ENCODE data around the gene ZNF566. TPM values are rescaled to one million over a fixed set of nuclear protein-coding genes. Genes with fewer than 3 reads are reported as not detected.

Gene ZNF566
- total and polyA plus RNA-seq, 2 donors (not counting 1 experiment from before 2014, with no cell fraction given), result 9.1 to 26.6 TPM

- Histone ChIP-seq H3K27ac (ENCODE audit: low read length in 2 of 2) (no peak overlapping the region), H3K36me3 (replicated peaks in 1 of 2; ENCODE audit: control extremely low read depth in 1 of 2, control insufficient read depth in 1 of 2, extremely low read depth in 1 of 2, insufficient read depth in 2 of 2, low read length in 1 of 2) (no peaks in the 10 kb centered on the region), H3K9me3 (ENCODE audit: control extremely low read depth in 1 of 3, control insufficient read depth in 2 of 3, insufficient read depth in 1 of 3, low read length in 2 of 3) (peaks cover 3 to 83% (median 39%) of the 10 kb centered on the region in 3 donors), H3K9ac (ENCODE audit: low read length) (no peak overlapping the region), H2AFZ (ENCODE audit: insufficient read depth, low read depth, low read length, poor library complexity, severe bottlenecking) (no peak overlapping the region), H3K4me1 (ENCODE audit: control insufficient read depth in 2 of 2, insufficient read depth in 2 of 2, low read length in 2 of 2) (no peaks in the 10 kb centered on the region), H3K79me2 (ENCODE audit: control insufficient read depth, insufficient read depth, low read length) (no peaks in the 10 kb centered on the region), H3K4me3 (ENCODE audit: control extremely low read depth in 1 of 5, extremely low read depth in 1 of 5, insufficient read depth in 1 of 5, low read depth in 2 of 5, low read length in 4 of 5) (no peak overlapping the region), H3K27me3 (replicated peaks in 1 of 4; ENCODE audit: control extremely low read depth in 1 of 4, control insufficient read depth in 3 of 4, insufficient read depth in 4 of 4, low read length in 3 of 4) (no peaks in the 10 kb centered on the region), H4K20me1 (ENCODE audit: control insufficient read depth, insufficient read depth, low read length, poor library complexity, severe bottlenecking) (no peaks in the 10 kb centered on the region), H3K4me2 (replicated peaks; ENCODE audit: low read depth, low read length, poor library complexity, severe bottlenecking) (no peak overlapping the region)
- Mint-ChIP-seq H3K4me3 (no peak overlapping the region), H3K27me3 (no peaks in the 10 kb centered on the region), H3K9me3 (ENCODE audit: insufficient read depth) (peaks cover 16% of the 10 kb centered on the region), H3K4me1 (no peaks in the 10 kb centered on the region), H3K27ac (no peak overlapping the region)
- DNase-seq, result no peak
- no peak for ATAC-seq (ENCODE audit: low read depth)
- CTCF ChIA-PET, result no interaction called here
- TF ChIP-seq CTCF (IDR thresholded peaks at IDR 0.05) (no peak), EZH2 (IDR thresholded peaks at IDR 0.05; ENCODE audit: borderline replicate concordance, insufficient read depth, low read depth, low read length, poor library complexity, severe bottlenecking) (no peak)
- WGBS (ENCODE audit: insufficient coverage), result 100% methylated on average over 2 of the region's 5 CpGs
- intact Hi-C loops (cut with micrococcal nuclease), result no loop called here
- POLR2A ChIA-PET, result no interaction called here
These were observed 12.6 kb upstream of the ZNF566 start for GRCh38 chr19:36501973-36502372.

GRCh38 chr19:36497001-36497400 is 7.6 kb upstream of the ZNF566 start:
- H3K4me3 ChIP-seq (ENCODE audit: control extremely low read depth in 1 of 5, extremely low read depth in 1 of 5, insufficient read depth in 1 of 5, low read depth in 2 of 5, low read length in 4 of 5), result no peak overlapping the region
- no peak overlapping the region for H3K4me2 ChIP-seq (replicated peaks; ENCODE audit: low read depth, low read length, poor library complexity, severe bottlenecking)
- POLR2A ChIA-PET, result no interaction called here
- ATAC-seq (ENCODE audit: low read depth), result no peak
- Mint-ChIP-seq H3K4me1 (peaks cover 10% of the 10 kb centered on the region), H3K4me3 (no peak overlapping the region), H3K27ac (no peak overlapping the region), H3K9me3 (ENCODE audit: insufficient read depth) (peaks cover 13% of the 10 kb centered on the region), H3K27me3 (no peaks in the 10 kb centered on the region)
- no peak for TF ChIP-seq EZH2 (IDR thresholded peaks at IDR 0.05; ENCODE audit: borderline replicate concordance, insufficient read depth, low read depth, low read length, poor library complexity, severe bottlenecking)
- TF ChIP-seq CTCF (IDR thresholded peaks at IDR 0.05), result no peak
- H3K36me3 ChIP-seq (replicated peaks in 1 of 2; ENCODE audit: control extremely low read depth in 1 of 2, control insufficient read depth in 1 of 2, extremely low read depth in 1 of 2, insufficient read depth in 2 of 2, low read length in 1 of 2), result no peaks in the 10 kb centered on the region
- H2AFZ ChIP-seq (ENCODE audit: insufficient read depth, low read depth, low read length, poor library complexity, severe bottlenecking), result no peak overlapping the region
- no peaks in the 10 kb centered on the region for H3K27me3 ChIP-seq (replicated peaks in 1 of 4; ENCODE audit: control extremely low read depth in 1 of 4, control insufficient read depth in 3 of 4, insufficient read depth in 4 of 4, low read length in 3 of 4)
- CTCF ChIA-PET, result interaction anchor here (0.6 to 1.0 kb wide), 2 partner anchors 8 to 37 kb away, joined by 3 read pairs; partner anchors contain the start of gene ZNF566
- DNase-seq, result no peak
- WGBS (ENCODE audit: insufficient coverage), result 89% methylated on average over 13 of the region's 17 CpGs
- no peak overlapping the region for H3K27ac ChIP-seq (ENCODE audit: low read length in 2 of 2)
- peaks cover 1 to 64% (median 13%) of the 10 kb centered on the region in 3 donors for H3K9me3 ChIP-seq (ENCODE audit: control extremely low read depth in 1 of 3, control insufficient read depth in 2 of 3, insufficient read depth in 1 of 3, low read length in 2 of 3)
- no peak overlapping the region for H3K9ac ChIP-seq (ENCODE audit: low read length)
- no peaks in the 10 kb centered on the region for H3K79me2 ChIP-seq (ENCODE audit: control insufficient read depth, insufficient read depth, low read length)
- no peaks in the 10 kb centered on the region for H4K20me1 ChIP-seq (ENCODE audit: control insufficient read depth, insufficient read depth, low read length, poor library complexity, severe bottlenecking)
- intact Hi-C loops (cut with micrococcal nuclease), result no loop called here
- H3K4me1 ChIP-seq (ENCODE audit: control insufficient read depth in 2 of 2, insufficient read depth in 2 of 2, low read length in 2 of 2), result peaks cover 6 to 11% of the 10 kb centered on the region in 2 donors
